Measurements from ENCODE around the gene MYO15B. TPM values are rescaled to one million over a fixed set of nuclear protein-coding genes. Genes with fewer than 3 reads are reported as not detected.

MYO15B gene
- total and polyA plus RNA-seq, 12 donors, result 6.2 to 455 (median 51.3) TPM

DNA sequence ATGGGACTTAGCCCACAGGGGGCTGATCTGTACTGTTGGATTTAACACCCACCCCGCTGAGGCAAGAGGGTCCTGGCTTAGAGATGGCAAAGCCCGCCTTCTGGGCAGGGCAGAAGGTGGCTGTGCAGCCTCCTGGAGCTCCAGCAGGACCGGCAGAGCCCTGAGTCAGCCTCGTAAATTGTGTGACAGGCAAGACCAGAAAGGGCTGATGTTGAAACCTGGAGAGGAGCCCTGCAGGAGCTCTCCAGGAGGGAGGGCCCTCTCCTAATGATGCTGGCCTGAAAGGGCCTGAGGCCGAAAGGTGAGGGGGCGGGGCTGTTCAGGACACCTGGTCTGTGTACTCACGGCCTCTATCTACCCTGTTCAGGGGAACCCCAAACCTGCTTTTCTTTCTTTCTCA lies 22.5 kb upstream of the MYO15B start:
- 78 to 85% (median 81%) methylated on average over 5 to 7 of the region's 7 CpGs for WGBS, 4 donors
- Histone ChIP-seq H3K4me1 (replicated peaks in 1 of 2) (no peaks in the 10 kb centered on the region), H3K4me3 (no peak overlapping the region), H3K27me3 (no peaks in the 10 kb centered on the region), H3K27ac (no peak overlapping the region), H3K9me3 (replicated peaks in 1 of 3) (no peaks in the 10 kb centered on the region), H3K36me3 (replicated peaks in 1 of 2) (no peaks in the 10 kb centered on the region)
- intact Hi-C loops (cut with DNase I), result no loop called here
- TF ChIP-seq, protein P1, sequence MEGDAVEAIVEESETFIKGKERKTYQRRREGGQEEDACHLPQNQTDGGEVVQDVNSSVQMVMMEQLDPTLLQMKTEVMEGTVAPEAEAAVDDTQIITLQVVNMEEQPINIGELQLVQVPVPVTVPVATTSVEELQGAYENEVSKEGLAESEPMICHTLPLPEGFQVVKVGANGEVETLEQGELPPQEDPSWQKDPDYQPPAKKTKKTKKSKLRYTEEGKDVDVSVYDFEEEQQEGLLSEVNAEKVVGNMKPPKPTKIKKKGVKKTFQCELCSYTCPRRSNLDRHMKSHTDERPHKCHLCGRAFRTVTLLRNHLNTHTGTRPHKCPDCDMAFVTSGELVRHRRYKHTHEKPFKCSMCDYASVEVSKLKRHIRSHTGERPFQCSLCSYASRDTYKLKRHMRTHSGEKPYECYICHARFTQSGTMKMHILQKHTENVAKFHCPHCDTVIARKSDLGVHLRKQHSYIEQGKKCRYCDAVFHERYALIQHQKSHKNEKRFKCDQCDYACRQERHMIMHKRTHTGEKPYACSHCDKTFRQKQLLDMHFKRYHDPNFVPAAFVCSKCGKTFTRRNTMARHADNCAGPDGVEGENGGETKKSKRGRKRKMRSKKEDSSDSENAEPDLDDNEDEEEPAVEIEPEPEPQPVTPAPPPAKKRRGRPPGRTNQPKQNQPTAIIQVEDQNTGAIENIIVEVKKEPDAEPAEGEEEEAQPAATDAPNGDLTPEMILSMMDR (IDR thresholded peaks at IDR 0.05), result no peak
- no peak for TF ChIP-seq POLR2A (IDR thresholded peaks at IDR 0.05)
- DNase-seq, result no peak

DNA sequence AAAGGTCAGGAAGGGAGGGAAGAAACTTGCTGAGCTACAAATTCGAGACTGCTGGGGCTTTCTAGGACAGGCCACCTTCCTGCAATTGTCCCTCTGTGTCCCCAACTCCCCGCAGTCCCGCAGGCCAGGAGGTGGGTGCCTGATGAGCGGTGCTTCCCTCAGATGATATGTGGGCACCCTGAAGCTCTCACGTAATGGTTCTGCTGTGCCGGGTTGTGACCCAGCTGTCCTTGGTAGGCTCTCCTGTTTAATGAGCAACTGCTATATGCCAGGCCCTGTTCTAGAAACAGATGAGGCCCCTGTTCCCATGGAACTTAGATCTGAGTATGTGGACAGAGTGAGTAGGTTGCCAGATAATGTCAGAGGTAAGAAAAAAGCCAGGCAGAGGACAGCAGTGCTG lies 22.0 kb upstream of the MYO15B start:
- no peaks in the 10 kb centered on the region for H3K36me3 ChIP-seq (replicated peaks in 1 of 2)
- WGBS, 4 donors, result 76 to 94% (median 92%) methylated on average over 4 to 6 of the region's 6 CpGs; no CpG with 5 or more reads in 1 of the 4 donors
- no peaks in the 10 kb centered on the region for H3K9me3 ChIP-seq (replicated peaks in 1 of 3)
- TF ChIP-seq POLR2A (IDR thresholded peaks at IDR 0.05), result no peak
- TF ChIP-seq, protein P1 (IDR thresholded peaks at IDR 0.05), result no peak
- H3K27me3 ChIP-seq, result no peaks in the 10 kb centered on the region
- H3K4me3 ChIP-seq, result no peak overlapping the region
- DNase-seq, result no peak
- intact Hi-C loops (cut with DNase I), result no loop called here
- no peak overlapping the region for H3K27ac ChIP-seq
- no peaks in the 10 kb centered on the region for H3K4me1 ChIP-seq (replicated peaks in 1 of 2)

DNA sequence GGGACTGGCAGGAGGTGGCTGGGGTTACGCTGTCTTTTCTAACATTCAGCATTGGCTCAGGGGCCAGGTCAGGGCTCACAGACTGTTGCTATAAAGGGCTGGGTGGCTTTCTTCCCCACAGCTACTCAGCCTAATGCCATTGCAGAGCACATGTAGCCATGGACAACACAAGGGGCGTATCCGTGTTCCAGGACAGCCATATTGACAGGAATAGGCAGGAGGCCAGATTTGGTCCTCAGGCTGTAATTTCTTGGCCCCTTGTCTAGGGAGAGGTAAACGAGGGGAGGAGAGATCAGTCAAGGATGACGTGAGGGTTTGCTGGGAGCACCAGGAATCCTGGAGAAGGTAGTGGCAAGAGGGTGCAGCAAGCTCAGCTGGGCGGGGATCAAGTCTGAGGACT lies 21.2 kb upstream of the MYO15B start:
- H3K4me1 ChIP-seq (replicated peaks in 1 of 2), result no peaks in the 10 kb centered on the region
- intact Hi-C loops (cut with DNase I), result no loop called here
- WGBS, 4 donors, result 88 to 93% (median 91%) methylated on average over 6 of the region's 6 CpGs
- no peaks in the 10 kb centered on the region for H3K27me3 ChIP-seq
- no peak overlapping the region for H3K27ac ChIP-seq
- H3K9me3 ChIP-seq (replicated peaks in 1 of 3), result no peaks in the 10 kb centered on the region
- no peaks in the 10 kb centered on the region for H3K36me3 ChIP-seq (replicated peaks in 1 of 2)
- DNase-seq, result no peak
- TF ChIP-seq POLR2A (IDR thresholded peaks at IDR 0.05), result no peak
- TF ChIP-seq, protein P1 (IDR thresholded peaks at IDR 0.05), result no peak
- H3K4me3 ChIP-seq, result no peak overlapping the region

DNA sequence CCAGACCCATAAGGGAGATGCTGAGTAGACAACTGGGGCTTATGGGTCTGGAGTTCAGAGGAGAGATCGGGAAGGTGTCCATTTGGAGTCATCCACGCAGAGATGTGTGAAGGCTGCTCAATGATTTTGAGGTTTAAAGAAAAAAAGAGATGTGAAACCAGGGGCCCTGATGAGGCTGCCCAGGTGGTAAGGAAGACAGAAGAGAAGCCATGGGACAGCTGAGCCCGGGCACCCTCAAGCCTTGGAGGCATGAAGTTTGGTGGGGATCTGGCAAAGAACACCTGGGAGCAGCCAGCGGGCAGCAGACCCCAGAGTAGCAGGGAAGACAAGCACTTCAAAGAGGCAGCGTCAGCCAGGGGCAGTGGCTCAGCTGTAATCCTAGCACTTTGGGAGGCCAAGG lies 20.8 kb upstream of the MYO15B start:
- no peak for DNase-seq
- H3K27me3 ChIP-seq, result no peaks in the 10 kb centered on the region
- no peaks in the 10 kb centered on the region for H3K4me1 ChIP-seq (replicated peaks in 1 of 2)
- no peaks in the 10 kb centered on the region for H3K9me3 ChIP-seq (replicated peaks in 1 of 3)
- H3K4me3 ChIP-seq, result no peak overlapping the region
- WGBS, 4 donors, result 77 to 92% (median 91%) methylated on average over 5 of the region's 5 CpGs
- no peak for TF ChIP-seq POLR2A (IDR thresholded peaks at IDR 0.05)
- TF ChIP-seq, protein P1 (IDR thresholded peaks at IDR 0.05), result no peak
- no peaks in the 10 kb centered on the region for H3K36me3 ChIP-seq (replicated peaks in 1 of 2)
- no peak overlapping the region for H3K27ac ChIP-seq
- intact Hi-C loops (cut with DNase I), result no loop called here

Measured in adrenal gland (tissue), 12 donors.